Stimulated activated CD8-positive, alpha-beta memory T cell treated with anti-CD3 and anti-CD28 coated beads, Interleukin-12 subunit alpha, Interleukin-12 subunit beta, amount 100 ng/mL, for 24 hours (primary cell): ENCODE measurements around the gene IER3.

Experiments
- DNase-seq: peaks from one replicate; pipeline ENCODE4 v3.0.0-alpha.2; 2020; ENCODE audit errors: extremely low read depth

The IER3 gene

DNA sequence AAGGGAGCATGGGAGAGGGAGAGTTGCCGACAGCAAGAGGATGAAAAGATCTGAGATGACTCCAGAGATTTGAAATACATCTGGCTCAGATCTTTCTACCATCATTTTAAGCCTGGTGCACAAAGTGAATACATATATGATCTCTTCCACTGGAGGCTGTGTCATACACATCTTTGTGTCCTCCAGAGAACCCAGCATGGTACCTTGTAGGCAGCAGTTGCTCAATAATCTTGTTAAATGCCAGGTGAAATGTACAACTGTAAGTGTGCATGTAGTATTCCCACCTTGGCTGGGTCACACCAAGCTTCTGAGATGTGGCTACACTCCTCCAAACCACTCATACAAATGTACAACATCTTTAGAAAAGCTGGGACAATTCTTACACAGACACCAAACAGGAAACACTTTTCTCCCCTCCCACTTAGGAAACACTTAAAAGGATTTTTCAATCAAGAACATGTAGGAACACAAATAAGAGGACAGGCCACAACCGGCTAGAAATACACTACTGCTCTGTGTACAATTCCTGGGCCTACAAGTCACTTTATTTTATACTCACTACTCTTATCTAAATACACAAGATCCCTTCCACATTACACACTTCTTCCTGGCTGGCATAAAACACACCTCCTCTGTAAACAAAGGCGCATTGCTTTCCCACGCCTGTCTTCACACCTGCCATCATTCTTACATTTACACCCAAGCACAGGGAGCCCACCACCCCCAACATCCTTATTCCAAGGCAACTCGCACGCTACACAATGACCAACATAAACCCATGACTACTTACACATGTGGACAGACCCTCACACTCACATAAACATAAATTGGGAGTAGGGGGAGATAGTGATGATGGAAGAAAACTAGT lies 3.8 kb upstream of the IER3 start:
- DNase-seq: no peak

DNA sequence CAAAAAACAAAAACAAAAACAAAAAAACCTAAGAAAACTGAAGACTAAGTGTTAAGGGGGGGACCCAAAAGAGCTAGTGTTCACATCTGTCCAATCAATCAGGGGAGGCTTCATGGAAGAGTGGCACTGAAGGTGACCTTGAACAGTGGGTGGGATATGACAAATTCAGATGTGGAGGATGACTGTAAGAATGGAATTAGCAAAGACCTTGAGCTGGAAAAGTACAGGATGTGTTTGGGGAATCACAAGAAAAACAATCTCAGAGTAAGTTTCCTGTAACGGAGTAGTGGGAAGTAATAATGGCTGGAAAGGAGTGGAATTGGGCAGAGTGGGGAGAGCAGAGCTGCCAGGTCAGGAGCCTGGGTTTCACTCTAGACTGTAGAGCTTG lies 2.9 kb upstream of the IER3 start:
- DNase-seq: no peak

DNA sequence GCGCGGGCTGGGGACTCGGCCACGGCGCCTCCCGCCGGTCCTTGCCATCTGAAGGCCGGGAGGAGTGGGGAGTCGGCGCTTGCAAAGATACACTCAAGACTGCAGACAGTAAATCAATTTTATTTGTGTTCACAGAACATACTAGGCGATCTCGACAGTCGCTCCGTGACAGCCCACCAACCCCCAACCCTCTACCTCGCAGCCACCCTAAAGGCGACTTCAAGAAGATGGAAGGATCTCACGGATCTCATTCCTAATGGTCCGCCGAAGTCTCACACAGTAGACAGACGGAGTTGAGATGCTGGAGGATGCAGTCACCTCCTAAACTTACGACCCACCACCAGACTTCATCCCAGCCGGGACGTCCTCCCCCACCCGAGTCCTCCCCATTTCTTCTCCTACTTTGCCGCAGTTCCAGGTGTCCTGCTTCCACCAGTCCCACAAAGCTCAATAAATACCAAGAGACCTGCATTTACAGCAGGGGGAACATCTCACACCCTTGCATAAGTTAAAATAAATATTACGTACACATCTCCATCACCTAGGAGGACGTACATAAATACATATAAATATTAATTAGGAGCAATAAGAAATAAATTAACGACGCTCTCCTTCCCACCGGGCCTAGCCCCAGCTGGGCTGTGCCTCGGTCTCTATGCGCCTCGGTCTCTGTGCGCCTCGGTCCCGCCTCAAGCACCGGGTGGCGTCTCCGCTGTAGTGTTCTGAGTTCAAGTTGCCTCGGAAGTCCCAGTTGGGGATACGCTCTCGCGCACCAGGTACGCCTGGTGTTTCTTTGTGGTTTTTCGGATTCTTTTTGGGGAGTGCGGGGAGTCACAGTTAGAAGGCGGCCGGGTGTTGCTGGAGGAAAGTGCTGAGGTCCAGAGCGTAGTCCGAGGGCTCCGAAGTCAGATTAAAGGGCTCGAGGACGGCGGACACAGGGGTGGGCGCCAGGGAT lies 971 bp downstream of the IER3 start:
- no peak for DNase-seq

DNA sequence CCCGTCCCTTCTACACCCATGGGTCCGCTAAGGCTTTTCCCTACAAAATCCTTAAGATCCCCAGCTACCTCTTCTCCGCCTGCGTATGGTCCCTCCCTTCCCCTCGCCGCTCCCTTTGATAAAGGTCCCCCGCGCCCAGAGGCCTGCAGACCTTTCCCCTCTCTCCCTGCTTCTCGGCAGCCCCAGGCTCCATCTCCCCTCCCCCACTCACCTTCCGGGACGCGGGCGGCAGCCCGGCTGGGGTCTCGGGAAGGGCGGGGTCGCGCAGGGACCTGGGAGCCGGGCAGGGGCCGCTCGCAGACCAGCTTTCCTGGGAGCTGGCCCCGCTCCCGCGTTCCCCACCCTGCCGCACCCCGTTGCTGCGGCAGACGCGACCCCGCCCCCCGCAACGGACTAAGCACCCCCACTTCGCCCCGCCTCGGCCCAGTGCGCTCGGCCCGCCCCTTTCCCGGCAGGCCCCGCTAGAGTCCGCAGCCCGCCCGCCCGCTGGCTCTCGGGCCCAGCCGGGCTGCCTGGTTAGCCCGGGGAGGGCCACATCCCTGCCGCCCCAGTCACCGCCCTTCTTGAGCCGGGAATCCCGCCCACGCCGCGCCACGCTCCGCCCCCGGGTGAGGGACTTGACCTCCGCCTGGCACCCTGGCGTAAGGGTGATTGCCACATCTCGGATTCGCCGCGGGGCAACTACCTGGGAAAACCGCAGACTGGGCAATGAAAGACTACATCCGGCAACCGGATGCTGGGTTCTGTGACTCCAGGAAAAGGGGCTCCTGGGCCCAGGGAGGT lies 1.8 kb downstream of the IER3 start, which contains the start of gene FLOT1:
Gene FLOT1 (minus strand): TSS at position 372 of the 783 bp plus-strand sequence. CDS start 498 bp downstream, outside the sequence.
- DNase-seq: peak; percentile 84

DNA sequence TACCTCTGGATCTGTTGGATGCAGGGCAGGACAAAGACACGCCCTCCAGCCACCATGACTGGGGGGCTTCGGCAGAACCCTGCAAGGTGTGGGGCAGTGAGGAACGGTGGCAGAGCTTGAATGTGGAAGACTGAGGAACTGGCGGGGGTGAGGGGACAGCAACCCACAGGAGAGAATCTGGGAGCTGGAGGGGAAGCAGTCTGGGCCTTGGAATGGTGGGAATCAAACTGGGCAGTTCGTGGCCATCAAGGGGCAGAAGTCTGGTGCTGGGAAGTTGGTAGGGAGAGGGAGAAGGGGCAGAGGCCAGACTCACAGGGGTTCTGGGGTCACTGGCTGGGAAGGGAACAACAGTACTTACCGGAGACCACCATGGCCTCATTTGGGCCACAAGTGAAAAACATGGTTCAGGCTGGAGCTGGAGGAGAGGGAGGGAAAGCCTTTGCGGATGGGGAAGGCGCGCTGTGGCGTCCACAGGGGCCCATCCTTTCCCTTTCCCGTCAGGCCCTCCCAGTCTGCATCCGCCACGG lies 2.5 kb downstream of the IER3 start:
- DNase-seq: no peak

DNA sequence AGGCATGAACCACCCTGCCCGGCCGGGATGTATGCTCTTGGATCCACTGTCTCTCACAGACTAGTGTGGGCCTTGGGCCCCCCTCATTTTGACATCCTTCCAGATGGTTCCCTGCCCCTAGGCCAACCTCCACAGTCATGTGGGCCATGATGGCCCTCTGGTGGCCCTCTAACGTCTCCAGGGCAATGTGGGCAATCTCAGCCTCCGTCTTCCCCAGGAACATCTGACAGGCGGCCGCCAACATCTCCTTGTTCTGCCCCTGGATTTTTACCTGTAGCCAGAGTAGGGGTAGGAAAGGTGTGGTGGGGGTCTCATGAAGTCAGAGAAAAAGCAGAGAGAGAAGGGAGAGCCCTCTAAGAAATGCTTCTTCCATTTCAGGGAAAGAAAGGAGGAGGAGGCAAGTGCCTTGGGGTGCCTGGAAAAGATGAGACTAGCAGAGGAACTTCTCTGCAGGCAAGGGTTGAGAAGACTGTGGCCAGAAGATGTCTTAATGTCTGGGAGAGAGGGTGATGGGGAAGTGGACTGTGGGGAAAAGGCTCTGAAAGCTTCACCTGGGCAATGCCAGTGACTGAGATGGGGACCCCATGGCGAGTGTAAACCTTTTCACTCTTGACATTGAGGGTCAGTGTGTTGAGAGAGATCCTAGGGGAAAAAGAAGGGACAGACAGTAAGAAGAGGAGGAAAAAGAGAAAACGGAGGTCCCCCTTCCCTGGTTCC lies 3.1 kb downstream of the IER3 start:
- DNase-seq: no peak

DNA sequence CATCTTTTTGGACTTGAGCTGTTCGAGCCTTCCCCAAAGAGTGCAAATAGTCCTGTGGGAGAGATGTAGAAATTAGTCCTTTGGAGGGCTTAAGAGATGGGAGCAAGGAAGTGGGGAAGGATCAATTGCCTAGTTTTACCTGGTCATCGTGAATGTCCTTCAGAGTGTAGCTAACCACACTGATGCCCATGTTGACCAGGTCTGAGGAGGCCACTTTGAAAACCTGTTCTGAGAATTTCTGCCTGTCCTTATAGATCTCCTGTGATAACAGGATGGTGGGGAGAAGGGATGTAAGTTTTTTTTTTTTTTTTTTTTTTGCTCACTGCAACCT lies 3.8 kb downstream of the IER3 start:
- no peak for DNase-seq

DNA sequence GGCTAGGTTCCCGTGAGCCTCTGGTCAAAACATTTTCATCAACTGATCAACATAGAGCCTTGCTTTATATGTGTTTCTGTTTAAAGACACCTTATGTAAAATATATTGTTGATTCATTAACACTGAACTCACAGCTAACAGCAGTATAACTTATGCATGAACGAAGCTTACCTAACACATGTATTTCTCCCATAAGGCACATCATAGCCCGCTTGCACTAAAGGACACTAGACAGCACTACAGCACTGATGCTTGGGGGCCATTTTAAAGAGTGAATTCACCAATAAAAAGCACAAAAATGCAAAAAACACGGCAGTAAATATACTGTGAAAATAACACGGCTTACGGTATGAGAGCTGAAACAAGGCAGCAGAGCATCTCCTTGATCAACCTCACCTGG lies 5.8 kb downstream of the IER3 start:
- DNase-seq: no peak

DNA sequence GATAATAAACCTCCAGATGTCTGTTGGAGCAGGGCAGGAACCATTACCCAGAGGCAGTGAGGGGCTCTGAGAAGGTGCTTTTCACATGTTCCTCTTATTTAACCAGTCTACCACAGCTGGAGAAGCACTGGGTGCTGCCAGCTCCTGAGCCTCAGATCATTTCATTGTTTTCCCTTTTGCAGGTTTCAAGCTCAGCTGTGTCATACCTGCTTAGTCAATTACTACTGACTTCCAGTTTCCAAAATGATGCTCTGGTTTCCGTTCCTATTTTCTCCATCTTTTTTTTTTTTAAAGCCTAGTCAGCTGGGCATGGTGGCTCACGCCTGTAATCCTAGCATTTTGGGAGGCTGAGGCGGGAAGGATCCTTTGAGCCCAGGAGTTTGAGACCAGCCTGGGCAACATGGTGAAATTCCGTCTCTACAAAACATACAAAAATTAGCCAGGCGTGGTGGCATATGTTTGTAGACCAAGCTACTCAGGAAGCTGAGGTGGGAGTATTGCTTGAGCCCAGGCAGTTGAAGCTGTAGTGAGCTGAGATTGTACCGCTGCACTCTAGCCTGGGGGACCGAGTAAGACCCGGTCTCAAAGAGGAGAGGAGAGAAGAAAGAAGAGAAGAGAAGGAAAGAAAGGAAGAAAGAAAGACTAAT lies 8.6 kb downstream of the IER3 start:
- no peak for DNase-seq

DNA sequence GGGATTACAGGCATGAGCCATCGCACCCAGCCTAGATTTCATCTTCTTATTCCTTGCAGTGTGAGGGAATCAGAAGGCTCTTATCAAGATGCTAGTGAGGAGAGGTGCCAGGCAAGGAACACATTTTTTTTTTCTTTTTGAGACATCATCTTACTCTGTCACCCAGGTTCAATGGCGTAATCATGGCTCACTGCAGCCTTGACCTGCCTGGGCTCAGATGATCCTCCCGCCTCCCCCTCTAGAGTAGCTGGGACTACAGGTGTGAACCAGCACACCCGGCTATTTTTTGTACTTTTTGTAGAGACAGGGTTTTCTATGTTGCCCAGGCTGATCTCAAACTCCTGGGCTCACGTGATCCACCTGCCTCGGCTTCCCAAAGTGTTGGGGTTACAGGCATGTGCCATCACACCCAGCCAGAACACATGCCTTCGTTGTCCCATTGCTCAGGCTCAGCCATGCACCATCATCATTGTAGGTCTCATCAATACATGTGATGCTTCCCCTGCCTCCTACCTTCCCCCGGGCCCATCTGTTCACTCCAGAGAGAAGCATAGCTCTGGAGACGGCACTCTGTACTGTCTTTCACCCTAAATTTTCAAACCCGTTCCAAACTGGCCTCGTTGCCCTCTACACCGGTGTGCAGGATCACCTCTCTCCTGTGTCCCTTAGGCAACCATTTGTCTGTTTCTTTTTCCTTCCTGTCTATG lies 12.0 kb downstream of the IER3 start:
- DNase-seq: no peak

DNA sequence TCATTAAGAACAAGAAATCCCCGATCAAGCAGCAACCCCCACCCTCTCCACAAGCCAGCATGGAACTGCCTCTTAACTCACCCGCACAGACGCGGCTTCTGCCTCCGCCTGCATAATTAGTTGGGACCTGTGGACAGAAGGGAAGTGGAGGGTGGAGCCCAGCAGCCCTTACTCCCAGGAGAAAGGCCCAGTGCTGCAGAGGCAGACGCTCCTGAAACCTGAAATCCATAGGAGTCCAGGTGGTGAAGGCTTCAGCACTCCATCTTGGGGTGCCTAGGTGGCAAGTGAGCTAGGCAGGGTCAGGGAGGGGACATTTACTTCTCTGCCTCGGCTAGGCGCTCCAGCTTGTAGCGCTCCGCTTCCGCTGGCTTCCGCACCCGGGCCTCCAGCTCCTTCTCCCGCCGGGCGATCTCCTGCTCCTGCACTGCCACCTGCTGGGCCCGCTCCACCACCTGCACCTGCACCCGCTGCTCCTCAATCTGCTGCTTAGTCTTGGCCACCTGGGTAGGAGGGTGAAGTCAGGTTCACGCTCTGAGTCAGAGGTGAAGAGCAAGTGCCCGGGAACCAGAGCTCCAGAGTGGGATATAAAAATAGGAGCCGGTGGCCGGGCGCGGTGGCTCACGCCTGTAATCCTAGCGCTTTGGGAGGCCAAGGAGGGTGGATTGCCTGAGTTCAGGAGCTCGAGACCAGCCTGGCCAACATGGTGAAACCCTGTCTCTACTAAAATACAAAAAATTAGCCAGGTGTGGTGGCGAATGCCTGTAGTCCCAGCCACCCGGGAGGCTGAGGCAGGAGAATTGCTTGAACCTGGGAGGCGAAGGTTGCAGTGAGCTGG lies 13.5 kb downstream of the IER3 start:
- no peak for DNase-seq

DNA sequence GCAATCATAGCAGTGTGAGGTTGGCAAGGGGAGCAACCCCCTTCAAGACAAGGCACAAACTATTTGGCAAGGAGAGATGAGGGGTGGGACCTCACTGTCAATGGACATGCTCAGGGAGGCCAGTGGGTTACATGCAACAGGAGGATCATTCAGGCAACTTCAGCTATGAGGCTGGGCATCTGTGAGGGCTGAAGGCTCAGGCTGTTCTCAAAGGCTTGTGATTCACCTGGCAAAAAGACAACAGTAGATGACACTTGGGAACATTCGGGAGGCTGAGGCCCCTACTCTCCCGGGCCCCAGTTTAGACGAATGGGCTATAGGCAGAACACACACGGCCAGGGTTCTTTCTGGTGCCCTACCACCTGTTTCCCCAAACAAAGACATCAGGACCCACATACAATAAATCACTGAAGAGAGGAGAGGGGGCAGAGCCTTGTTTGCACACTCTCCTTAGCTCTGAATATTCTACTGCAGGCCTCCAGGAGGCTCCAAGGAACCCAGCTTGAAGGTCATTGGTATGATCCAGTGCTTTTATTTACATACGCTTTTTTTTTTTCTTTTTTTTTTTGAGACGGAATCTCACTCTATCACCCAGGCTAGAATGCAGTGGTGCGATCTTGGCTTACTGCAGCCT lies 16.3 kb downstream of the IER3 start:
- no peak for DNase-seq

DNA sequence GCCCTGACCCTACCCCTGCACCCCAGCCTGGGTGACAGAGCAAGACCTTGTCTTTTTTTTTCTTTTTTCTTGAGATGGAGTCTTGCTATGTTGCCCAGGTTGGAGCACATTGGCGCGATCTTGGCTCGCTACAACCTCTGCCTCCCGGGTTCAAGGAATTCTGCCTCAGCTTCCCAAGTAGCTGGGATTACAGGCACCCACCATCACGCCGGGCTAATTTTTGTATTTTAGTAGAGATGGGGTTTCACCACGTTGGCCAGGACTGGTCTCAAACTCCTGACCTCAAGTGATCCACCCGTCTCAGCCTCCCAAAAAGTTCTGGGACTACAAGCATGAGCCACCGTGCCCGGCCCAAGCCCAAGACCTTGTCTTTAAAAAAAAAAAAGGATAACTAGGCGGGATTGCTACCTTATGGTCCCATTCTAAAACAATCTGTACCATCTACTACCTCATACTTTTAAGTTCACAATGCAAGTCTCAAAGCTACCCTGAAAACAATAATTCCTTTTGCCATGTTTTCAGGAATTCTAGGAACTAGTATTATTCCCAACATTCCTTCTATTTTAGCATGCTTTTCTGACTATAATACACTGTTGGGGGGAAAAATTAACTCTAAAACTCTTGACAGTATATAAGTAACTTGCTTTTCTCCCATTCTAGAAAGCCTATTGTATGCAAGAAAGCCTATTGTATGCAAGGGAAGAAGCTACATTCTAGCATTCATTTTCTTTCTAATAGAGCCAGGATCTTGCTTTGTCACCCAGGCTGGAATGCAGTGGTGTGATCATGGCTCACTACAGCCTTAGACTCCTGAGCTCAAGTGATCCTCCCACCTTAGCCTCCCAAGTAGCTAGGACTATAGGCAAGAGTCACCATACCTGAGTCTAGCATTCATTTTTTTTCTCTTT lies 17.6 kb downstream of the IER3 start:
- no peak for DNase-seq

DNA sequence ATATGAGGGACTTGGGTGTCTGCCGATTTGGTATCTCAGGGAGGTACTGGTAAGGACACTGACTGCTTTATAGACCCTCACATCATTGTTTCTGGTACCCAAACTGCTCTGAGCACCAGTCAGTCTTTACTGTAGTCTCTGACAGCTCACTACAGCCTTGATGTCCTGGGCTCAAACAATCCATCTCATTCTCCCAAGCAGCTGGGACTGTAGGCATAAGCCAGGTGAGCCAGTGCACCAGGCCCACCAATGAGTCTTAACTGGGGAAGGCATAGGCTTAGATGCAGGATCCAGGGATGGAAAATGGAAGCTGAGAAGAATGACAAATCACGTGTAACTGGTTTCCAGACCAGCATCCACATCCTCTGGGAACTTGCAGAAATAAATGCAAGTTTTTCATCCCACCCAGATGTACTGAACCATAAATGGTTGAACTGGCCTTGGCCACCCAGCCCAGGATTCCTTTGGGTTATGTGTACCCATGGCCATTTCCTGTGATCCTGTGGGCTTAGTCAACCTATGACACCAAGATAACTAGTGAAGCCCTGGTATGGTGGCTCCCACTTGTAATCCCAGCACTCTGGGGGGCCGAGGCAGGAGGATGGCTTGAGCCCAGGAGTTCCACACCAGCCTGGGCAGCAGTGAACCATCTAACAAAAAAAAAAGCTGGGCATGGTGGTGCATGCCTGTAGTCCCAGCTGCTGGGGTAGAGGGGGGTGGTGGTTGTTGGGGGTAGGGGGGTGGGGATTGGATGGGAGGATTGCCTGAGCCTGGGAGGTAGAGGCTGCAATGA lies 18.4 kb downstream of the IER3 start:
- DNase-seq: no peak

DNA sequence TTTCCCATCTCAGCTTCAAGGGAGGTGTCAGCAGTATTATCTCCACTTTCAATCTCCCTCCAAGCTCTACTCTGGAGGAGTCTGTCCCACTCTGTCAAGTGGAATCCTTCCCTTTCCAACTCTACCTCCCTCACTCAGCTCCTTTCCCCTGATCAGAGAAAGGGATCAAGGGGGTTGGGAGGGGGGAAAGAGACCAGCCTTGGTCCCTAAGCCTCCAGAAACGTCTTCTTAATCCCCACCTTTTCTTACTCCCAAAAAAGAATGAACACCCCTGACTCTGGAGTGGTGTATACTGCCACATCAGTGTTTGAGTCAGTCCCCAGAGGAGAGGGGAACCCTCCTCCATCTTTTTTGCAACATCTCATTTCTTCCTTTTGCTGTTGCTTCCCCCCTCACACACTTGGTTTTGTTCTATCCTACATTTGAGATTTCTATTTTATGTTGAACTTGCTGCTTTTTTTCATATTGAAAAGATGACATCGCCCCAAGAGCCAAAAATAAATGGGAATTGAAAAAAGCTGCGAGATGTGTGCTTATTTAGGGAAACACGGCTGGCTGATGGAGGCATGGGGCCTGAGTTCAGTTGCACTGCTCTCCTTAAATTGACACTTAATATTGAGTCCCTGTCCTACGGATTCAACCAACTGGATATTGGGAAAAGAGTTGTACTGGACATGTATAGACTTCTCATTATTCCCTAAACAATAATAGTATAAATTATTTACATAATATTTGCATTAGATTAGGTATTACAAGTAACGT lies 19.3 kb downstream of the IER3 start:
- no peak for DNase-seq
